GM23338 (cell line): ENCODE results near the gene CRTC3. TPM values are rescaled to one million over a fixed set of nuclear protein-coding genes. Genes with fewer than 3 reads are reported as not detected.

Experiments used
- ATAC-seq: fragments of 200-7000 bp; cut with Tn5 transposase; 3 replicates; pipeline ENCODE4 v1.9.1; 2020
- DNase-seq: peaks from one replicate; pipeline ENCODE4 v3.0.0-alpha.2; 2015; ENCODE audit warnings: low spot score
- H2AFZ ChIP-seq: fragments of 200-600 bp; sonication (generic); 2 replicates; pipeline ENCODE4 v1.8.0; 2016; ENCODE audit warnings: antibody characterized with exemption, mild to moderate bottlenecking, moderate library complexity
- H3F3A ChIP-seq: fragments of 200-600 bp; sonication (generic); replicated peaks from 2 replicates; pipeline ENCODE4 v1.8.0; 2017; ENCODE audit warnings: antibody characterized with exemption, mixed run types, low read depth
- H3K27ac ChIP-seq: fragments of 200-600 bp; sonication (generic); 2 replicates; pipeline ENCODE4 v1.6.1; 2016; ENCODE audit warnings: low read depth
- H3K27me3 ChIP-seq: fragments of 200-600 bp; sonication (generic); 2 replicates; pipeline ENCODE4 v1.8.0; 2016; ENCODE audit warnings: mild to moderate bottlenecking, mixed run types, moderate library complexity; ENCODE audit not compliant: insufficient read depth
- H3K36me3 ChIP-seq: fragments of 200-600 bp; sonication (generic); 2 replicates; pipeline ENCODE4 v1.8.0; 2016; ENCODE audit warnings: mild to moderate bottlenecking; ENCODE audit not compliant: insufficient read depth
- H3K4me1 ChIP-seq: fragments of 200-600 bp; sonication (generic); 2 replicates; pipeline ENCODE4 v1.8.0; 2016; ENCODE audit warnings: mild to moderate bottlenecking, moderate library complexity; ENCODE audit not compliant: insufficient read depth
- H3K4me2 ChIP-seq: fragments of 200-600 bp; sonication (generic); 2 replicates; pipeline ENCODE4 v1.7.1; 2017; ENCODE audit warnings: mixed run types
- H3K4me3 ChIP-seq: fragments of 200-600 bp; sonication (generic); 2 replicates; pipeline ENCODE4 v1.6.1; 2016; ENCODE audit warnings: mixed run types
- H3K79me2 ChIP-seq: fragments of 200-600 bp; sonication (generic); replicated peaks from 2 replicates; pipeline ENCODE4 v1.8.0; 2017; ENCODE audit warnings: mild to moderate bottlenecking; ENCODE audit not compliant: insufficient read depth
- H3K9me2 ChIP-seq: fragments of 200-600 bp; sonication (generic); 2 replicates; pipeline ENCODE4 v1.8.0; 2017; ENCODE audit not compliant: insufficient read depth
- H4K20me1 ChIP-seq: fragments of 200-600 bp; sonication (generic); replicated peaks from 2 replicates; pipeline ENCODE4 v1.8.0; 2017; ENCODE audit warnings: mild to moderate bottlenecking; ENCODE audit not compliant: insufficient read depth
- H3K27ac Mint-ChIP-seq: 2 replicates; pipeline ENCODE4 v1.8.0; 2020; ENCODE audit warnings: inconsistent platforms, mild to moderate bottlenecking, moderate library complexity, mixed read lengths
- H3K27me3 Mint-ChIP-seq: 3 replicates; pipeline ENCODE4 v1.8.0; 2022; ENCODE audit warnings: low read depth, mild to moderate bottlenecking, moderate library complexity, mixed read lengths, inconsistent platforms; ENCODE audit not compliant: insufficient read depth, poor library complexity
- H3K36me3 Mint-ChIP-seq: 3 replicates; pipeline ENCODE4 v1.8.0; 2021; ENCODE audit warnings: low read depth, mild to moderate bottlenecking, inconsistent platforms, moderate library complexity, mixed read lengths
- H3K4me1 Mint-ChIP-seq: 3 replicates; pipeline ENCODE4 v1.8.0; 2020; ENCODE audit warnings: mild to moderate bottlenecking, inconsistent platforms, mixed read lengths
- H3K4me3 Mint-ChIP-seq: 3 replicates; pipeline ENCODE4 v1.8.0; 2021; ENCODE audit warnings: moderate library complexity, mild to moderate bottlenecking, inconsistent platforms, mixed read lengths
- H3K9me3 Mint-ChIP-seq: 3 replicates; pipeline ENCODE4 v1.8.0; 2020; ENCODE audit warnings: moderate library complexity, mild to moderate bottlenecking, inconsistent platforms, mixed read lengths
- CTCF ChIP-seq, 2 experiments: fragments of 200-600 bp in 1 of 2; sonication (generic) in 1 of 2; conservative IDR thresholded peaks; 2 replicates each; pipeline versions ENCODE4 v1.5.1 to v1.6.1; 2016 to 2017; ENCODE audit warnings: antibody characterized with exemption in 2 of 2, low read depth in 2 of 2, mild to moderate bottlenecking in 2 of 2, moderate library complexity in 1 of 2
- polyA plus RNA-seq: library from polyadenylated mRNA; unstranded; fragments of >200 nt; fragmentation: Nextera tagmentation; extraction: Ambion mirVana; gene quantifications from 2 replicates; pipeline ENCODE4 v1.2.1, GENCODE V29; 2016
- total RNA-seq: library from RNA; depleted of rRNA; stranded (reverse); fragments of >200 nt; shearing (Covaris generic); gene quantifications from 2 replicates; pipeline ENCODE4 v1.2.3, GENCODE V29; 2014
- TF ChIP-seq, protein P1 (sequence below): fragments of 250-450 bp; sonication (Bioruptor Pico); IDR thresholded peaks from 2 replicates; pipeline ENCODE4 v1.5.0; 2020; ENCODE audit warnings: mild to moderate bottlenecking, moderate library complexity

Gene CRTC3
- total and polyA plus RNA-seq, 2 experiments from 2014 or later, result 2.8 to 3.8 TPM

DNA sequence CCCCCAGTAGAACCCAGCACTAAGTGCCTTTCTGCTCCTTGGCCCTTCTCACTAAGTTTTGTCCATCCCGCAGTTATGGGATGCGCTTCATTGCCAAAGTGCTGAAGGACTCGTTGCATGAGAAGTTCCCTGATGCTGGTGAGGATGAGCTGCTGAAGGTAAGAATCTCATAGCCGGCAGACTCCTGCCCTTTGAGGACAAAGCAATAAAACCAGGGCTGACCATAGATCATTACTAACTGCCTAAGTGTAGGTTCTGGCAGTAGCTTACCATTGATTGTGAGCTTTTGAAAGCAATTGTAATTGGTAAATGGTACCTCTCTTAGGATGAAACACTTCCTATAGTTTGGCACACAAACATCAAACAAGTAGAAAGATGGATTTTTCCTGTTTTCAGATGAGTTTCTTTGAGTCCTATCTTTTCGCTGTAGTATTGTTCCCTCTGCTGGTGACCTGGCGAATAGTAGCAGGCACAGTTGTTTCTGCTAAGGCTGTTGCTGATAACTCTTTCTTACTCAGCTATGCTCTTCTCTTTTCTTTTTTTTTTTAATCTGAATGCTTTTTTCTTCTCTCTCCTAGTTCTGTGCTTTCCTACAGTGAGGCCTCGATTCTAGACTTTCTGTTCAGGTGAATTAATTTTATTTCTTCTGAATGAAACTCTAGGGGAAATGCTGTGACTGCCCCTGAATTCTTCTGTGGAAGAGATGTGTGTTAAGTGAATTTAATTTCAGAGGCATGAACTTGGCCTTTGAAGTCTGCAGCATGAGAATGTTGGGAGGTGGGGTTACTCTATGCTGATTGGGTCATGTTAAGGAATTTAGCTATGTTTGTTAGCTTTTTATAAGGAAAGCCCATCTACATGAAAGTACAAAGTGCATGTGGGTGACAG is 47.4 kb upstream of the CRTC3 start:
- TF ChIP-seq, protein P1, sequence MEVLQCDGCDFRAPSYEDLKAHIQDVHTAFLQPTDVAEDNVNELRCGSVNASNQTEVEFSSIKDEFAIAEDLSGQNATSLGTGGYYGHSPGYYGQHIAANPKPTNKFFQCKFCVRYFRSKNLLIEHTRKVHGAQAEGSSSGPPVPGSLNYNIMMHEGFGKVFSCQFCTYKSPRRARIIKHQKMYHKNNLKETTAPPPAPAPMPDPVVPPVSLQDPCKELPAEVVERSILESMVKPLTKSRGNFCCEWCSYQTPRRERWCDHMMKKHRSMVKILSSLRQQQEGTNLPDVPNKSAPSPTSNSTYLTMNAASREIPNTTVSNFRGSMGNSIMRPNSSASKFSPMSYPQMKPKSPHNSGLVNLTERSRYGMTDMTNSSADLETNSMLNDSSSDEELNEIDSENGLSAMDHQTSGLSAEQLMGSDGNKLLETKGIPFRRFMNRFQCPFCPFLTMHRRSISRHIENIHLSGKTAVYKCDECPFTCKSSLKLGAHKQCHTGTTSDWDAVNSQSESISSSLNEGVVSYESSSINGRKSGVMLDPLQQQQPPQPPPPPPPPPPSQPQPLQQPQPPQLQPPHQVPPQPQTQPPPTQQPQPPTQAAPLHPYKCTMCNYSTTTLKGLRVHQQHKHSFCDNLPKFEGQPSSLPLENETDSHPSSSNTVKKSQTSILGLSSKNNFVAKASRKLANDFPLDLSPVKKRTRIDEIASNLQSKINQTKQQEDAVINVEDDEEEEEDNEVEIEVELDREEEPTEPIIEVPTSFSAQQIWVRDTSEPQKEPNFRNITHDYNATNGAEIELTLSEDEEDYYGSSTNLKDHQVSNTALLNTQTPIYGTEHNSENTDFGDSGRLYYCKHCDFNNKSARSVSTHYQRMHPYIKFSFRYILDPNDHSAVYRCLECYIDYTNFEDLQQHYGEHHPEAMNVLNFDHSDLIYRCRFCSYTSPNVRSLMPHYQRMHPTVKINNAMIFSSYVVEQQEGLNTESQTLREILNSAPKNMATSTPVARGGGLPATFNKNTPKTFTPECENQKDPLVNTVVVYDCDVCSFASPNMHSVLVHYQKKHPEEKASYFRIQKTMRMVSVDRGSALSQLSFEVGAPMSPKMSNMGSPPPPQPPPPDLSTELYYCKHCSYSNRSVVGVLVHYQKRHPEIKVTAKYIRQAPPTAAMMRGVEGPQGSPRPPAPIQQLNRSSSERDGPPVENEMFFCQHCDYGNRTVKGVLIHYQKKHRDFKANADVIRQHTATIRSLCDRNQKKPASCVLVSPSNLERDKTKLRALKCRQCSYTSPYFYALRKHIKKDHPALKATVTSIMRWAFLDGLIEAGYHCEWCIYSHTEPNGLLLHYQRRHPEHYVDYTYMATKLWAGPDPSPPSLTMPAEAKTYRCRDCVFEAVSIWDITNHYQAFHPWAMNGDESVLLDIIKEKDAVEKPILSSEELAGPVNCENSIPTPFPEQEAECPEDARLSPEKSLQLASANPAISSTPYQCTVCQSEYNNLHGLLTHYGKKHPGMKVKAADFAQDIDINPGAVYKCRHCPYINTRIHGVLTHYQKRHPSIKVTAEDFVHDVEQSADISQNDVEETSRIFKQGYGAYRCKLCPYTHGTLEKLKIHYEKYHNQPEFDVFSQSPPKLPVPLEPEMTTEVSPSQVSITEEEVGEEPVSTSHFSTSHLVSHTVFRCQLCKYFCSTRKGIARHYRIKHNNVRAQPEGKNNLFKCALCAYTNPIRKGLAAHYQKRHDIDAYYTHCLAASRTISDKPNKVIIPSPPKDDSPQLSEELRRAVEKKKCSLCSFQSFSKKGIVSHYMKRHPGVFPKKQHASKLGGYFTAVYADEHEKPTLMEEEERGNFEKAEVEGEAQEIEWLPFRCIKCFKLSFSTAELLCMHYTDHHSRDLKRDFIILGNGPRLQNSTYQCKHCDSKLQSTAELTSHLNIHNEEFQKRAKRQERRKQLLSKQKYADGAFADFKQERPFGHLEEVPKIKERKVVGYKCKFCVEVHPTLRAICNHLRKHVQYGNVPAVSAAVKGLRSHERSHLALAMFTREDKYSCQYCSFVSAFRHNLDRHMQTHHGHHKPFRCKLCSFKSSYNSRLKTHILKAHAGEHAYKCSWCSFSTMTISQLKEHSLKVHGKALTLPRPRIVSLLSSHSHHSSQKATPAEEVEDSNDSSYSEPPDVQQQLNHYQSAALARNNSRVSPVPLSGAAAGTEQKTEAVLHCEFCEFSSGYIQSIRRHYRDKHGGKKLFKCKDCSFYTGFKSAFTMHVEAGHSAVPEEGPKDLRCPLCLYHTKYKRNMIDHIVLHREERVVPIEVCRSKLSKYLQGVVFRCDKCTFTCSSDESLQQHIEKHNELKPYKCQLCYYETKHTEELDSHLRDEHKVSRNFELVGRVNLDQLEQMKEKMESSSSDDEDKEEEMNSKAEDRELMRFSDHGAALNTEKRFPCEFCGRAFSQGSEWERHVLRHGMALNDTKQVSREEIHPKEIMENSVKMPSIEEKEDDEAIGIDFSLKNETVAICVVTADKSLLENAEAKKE (CRISPR knock-in tag), result no peak
- peak; percentile 80 to 85 for TF ChIP-seq CTCF (conservative IDR thresholded peaks at IDR 0.05; ENCODE audit: low read depth in 2 of 2)
- Histone ChIP-seq H3K79me2 (no peaks in the 10 kb centered on the region), H3K4me1 (no peaks in the 10 kb centered on the region), H4K20me1 (no peaks in the 10 kb centered on the region), H3K9me2 (no peaks in the 10 kb centered on the region), H3K27ac (no peak overlapping the region), H3K4me2 (no peak overlapping the region), H2AFZ (no peak overlapping the region), H3K4me3 (no peak overlapping the region), H3K27me3 (no peaks in the 10 kb centered on the region), H3K36me3 (peaks cover 42% of the 10 kb centered on the region), H3F3A (0 out of 2 replicates have a peak, but pooled peaks cover 6% of the 10 kb centered on the region)
- Mint-ChIP-seq H3K27me3 (no peaks in the 10 kb centered on the region), H3K36me3 (peaks cover 61% of the 10 kb centered on the region), H3K27ac (no peak overlapping the region), H3K9me3 (no peaks in the 10 kb centered on the region), H3K4me3 (no peak overlapping the region), H3K4me1 (no peaks in the 10 kb centered on the region)
- ATAC-seq (peak; percentile 67), DNase-seq (peak; percentile 67)
